Right atrium auricular region (tissue), 2 donors: ENCODE data around the gene LRRC23. TPM values are rescaled to one million over a fixed set of nuclear protein-coding genes. Genes with fewer than 3 reads are reported as not detected.

Experiments used
- DNase-seq: peaks from one replicate; pipeline ENCODE4 v3.0.0-alpha.2; 2019; ENCODE audit warnings: low spot score
- H3K27ac ChIP-seq, 2 donors: fragments of 200-600 bp; sonication (generic); 1 replicate in 1 of 2; 2 replicates in 1 of 2; pipeline ENCODE4 v1.5.1; 2016 to 2019
- H3K27me3 ChIP-seq, 2 donors: fragments of 200-600 bp; sonication (generic); one replicate each; pipeline versions ENCODE4 v1.5.1 to v1.6.0; 2017 to 2019
- H3K36me3 ChIP-seq: fragments of 200-600 bp; sonication (generic); one replicate; pipeline ENCODE4 v1.5.1; 2016
- H3K4me1 ChIP-seq, 2 donors: fragments of 200-600 bp; sonication (generic); one replicate each; pipeline versions ENCODE4 v1.5.1 to v1.6.0; 2017 to 2019
- H3K4me3 ChIP-seq, 2 donors: fragments of 200-600 bp; sonication (generic); 1 replicate in 1 of 2; 2 replicates in 1 of 2; pipeline ENCODE4 v1.5.1; 2017 to 2019; ENCODE audit warnings: mild to moderate bottlenecking in 1 of 2, moderate library complexity in 1 of 2
- H3K9me3 ChIP-seq, 2 donors: fragments of 200-600 bp; sonication (generic); one replicate each; pipeline ENCODE4 v1.5.1; 2019
- total RNA-seq, 2 donors: library from RNA; depleted of rRNA; stranded (reverse); fragments of >200 nt; gene quantifications; one replicate each; pipeline ENCODE4 v1.1.0, GENCODE V29; 2016
- TF ChIP-seq, protein P1 (sequence below), 2 donors: fragments of 200-600 bp; sonication (generic); IDR thresholded peaks; one replicate each; pipeline ENCODE4 v1.5.1; 2019; ENCODE audit warnings: antibody characterized with exemption in 2 of 2

LRRC23 gene, protein sequence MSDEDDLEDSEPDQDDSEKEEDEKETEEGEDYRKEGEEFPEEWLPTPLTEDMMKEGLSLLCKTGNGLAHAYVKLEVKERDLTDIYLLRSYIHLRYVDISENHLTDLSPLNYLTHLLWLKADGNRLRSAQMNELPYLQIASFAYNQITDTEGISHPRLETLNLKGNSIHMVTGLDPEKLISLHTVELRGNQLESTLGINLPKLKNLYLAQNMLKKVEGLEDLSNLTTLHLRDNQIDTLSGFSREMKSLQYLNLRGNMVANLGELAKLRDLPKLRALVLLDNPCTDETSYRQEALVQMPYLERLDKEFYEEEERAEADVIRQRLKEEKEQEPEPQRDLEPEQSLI
- 10 to 100 TPM in 1 of 2 donors, 1 to 10 TPM in 1; 8.4 to 15.6 TPM for total RNA-seq

DNA sequence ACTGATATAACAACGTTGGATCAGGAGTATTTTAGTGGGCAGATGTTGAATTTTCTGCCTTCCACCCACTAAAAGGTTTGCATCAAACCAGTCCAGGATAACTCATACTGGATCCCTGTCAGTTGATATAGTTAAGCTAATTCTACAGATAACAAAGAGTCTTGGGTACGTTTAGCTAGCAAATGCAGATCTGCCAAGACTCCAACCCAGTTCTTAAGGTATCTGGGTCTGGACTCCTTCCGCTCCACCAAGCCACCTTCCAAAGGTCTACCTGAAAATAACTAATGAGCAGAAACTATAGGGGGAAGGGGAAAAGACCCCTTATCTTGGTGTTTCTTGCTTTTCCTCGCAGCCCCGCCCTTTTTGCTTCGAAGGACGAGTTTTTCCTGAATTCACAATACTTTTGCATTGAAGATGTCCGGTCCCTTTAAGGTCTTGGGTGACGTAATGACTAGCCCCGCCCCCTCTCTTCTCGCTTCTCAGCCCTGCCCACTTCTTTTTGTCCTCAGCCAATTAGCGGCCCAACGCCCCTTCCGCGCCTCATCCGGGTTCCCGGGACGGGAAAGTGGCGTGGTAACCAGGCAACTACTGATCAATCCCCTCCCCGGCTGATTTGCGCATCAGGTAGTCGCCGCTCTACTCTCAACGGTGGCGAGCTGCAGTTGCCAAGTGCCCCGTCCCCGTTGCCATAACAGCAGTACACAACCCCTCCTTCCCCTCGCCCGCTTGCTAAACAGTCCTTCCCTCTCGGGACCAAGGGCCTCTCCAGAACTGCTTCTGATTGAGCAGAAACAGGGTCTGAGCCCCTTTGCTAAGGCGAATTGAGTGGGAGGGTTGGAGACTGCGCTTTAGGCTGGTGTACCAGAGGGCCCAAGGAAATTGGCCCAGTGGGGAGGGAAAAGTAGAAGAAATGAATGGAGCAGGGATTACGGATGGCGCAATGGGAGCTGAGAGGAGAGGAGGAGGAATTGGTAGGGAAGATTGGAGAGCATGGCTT lies at the start of gene LRRC23:
Gene LRRC23, plus strand, starts transcription at position 543 of the 997 bp plus-strand sequence. CDS start 812 bp downstream, outside the sequence.
- peaks cover 0 to 12% of the 10 kb centered on the region in 2 donors for H3K4me1 ChIP-seq
- TF ChIP-seq, protein P1, sequence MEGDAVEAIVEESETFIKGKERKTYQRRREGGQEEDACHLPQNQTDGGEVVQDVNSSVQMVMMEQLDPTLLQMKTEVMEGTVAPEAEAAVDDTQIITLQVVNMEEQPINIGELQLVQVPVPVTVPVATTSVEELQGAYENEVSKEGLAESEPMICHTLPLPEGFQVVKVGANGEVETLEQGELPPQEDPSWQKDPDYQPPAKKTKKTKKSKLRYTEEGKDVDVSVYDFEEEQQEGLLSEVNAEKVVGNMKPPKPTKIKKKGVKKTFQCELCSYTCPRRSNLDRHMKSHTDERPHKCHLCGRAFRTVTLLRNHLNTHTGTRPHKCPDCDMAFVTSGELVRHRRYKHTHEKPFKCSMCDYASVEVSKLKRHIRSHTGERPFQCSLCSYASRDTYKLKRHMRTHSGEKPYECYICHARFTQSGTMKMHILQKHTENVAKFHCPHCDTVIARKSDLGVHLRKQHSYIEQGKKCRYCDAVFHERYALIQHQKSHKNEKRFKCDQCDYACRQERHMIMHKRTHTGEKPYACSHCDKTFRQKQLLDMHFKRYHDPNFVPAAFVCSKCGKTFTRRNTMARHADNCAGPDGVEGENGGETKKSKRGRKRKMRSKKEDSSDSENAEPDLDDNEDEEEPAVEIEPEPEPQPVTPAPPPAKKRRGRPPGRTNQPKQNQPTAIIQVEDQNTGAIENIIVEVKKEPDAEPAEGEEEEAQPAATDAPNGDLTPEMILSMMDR (IDR thresholded peaks at IDR 0.05): no peak
- peak within 1 kb of the TSS; percentile 62 to 76 for H3K4me3 ChIP-seq
- H3K27ac ChIP-seq: peak within 1 kb of the TSS; percentile 78 to 84
- no peaks in the 10 kb centered on the region for H3K36me3 ChIP-seq
- no peaks in the 10 kb centered on the region for H3K27me3 ChIP-seq
- peak; percentile 98 for DNase-seq
- H3K9me3 ChIP-seq: no peaks in the 10 kb centered on the region

DNA sequence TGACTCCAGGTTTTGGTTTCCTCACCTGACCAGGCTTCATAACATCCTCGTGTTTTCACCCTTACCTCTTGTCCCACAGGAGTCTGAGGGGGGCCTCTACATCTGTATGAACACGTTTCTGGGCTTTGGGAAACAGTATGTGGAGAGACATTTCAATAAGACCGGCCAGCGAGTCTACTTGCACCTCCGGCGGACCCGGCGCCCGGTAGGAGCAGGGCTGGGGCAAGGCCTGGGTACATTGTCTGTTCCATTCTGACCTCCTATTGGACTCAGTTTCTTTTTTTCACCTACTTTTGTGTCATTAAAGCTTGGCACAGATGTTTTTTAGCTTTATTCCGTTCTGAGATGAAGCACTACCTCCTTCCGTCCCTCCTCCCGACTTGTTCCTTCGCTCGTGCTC lies 49.3 kb upstream of the LRRC23 start:
- no peak for DNase-seq
- H3K4me1 ChIP-seq: peaks cover 0 to 15% of the 10 kb centered on the region in 2 donors
- no peaks in the 10 kb centered on the region for H3K27me3 ChIP-seq
- TF ChIP-seq, protein P1 (IDR thresholded peaks at IDR 0.05): no peak
- H3K9me3 ChIP-seq: no peaks in the 10 kb centered on the region
- no peak overlapping the region for H3K4me3 ChIP-seq
- H3K27ac ChIP-seq: no peak overlapping the region
- peaks cover 45% of the 10 kb centered on the region for H3K36me3 ChIP-seq

DNA sequence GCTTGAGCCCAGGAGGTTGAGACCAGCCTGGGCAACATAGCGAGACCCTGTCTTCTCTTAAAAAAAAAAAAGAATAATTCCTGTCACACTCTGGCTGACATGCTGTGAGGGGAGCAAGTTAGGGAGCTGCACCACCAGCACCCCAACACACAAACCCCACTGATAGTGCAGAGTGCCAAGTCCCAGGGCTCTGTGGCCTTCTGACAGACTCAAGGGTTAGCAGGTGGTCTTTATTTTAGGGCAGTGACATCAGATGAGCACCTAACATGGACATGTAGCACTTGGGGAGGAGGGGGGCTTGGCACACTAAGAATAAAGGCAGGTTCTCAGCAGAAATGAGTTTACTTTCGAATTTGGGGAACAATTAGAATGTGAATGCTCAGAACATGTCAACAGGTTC lies 45.8 kb upstream of the LRRC23 start:
- no peak overlapping the region for H3K4me3 ChIP-seq
- no peak overlapping the region for H3K27ac ChIP-seq
- TF ChIP-seq, protein P1 (IDR thresholded peaks at IDR 0.05): no peak
- no peaks in the 10 kb centered on the region for H3K9me3 ChIP-seq
- no peaks in the 10 kb centered on the region for H3K4me1 ChIP-seq
- no peak for DNase-seq
- H3K27me3 ChIP-seq: no peaks in the 10 kb centered on the region
- peaks cover 79% of the 10 kb centered on the region for H3K36me3 ChIP-seq

DNA sequence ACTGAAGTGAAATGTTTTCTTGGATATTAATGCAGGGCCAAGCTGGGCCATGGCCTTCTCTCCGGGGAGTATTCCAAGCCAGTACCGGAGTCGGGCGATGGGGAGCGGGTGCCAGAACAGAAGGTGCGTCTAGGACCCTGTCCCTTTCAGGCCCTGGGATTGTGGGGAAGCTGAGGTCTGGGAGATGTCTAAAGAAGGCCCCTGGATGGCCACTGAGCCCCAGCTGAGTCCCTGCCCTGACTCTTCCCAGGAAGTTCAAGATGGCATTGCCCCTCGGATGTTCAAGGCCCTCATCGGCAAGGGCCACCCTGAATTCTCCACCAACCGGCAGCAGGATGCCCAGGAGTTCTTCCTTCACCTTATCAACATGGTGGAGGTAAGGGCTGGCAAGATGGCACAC lies 44.5 kb upstream of the LRRC23 start:
- Histone ChIP-seq H3K4me3 (no peak overlapping the region), H3K4me1 (no peaks in the 10 kb centered on the region), H3K27me3 (no peaks in the 10 kb centered on the region), H3K9me3 (no peaks in the 10 kb centered on the region), H3K36me3 (peaks cover 85% of the 10 kb centered on the region), H3K27ac (no peak overlapping the region)
- no peak for DNase-seq
- TF ChIP-seq, protein P1 (IDR thresholded peaks at IDR 0.05): no peak

DNA sequence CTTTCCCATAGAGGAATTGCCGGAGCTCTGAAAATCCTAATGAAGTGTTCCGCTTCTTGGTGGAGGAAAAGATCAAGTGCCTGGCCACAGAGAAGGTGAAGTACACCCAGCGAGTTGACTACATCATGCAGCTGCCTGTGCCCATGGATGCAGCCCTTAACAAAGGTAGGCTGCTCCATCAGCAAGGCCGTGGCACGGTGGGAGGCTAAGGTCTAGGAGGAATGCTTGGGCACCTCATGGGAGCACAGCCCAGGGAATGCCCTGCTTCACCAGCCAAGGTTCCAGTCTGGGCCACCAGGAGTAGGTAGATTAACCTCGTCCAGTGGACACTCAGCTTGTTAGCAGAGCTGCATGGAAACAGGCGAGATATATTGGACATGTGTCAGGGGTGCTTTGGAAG lies 43.7 kb upstream of the LRRC23 start:
- no peaks in the 10 kb centered on the region for H3K27me3 ChIP-seq
- peaks cover 84% of the 10 kb centered on the region for H3K36me3 ChIP-seq
- H3K27ac ChIP-seq: no peak overlapping the region
- H3K4me3 ChIP-seq: no peak overlapping the region
- TF ChIP-seq, protein P1 (IDR thresholded peaks at IDR 0.05): no peak
- no peaks in the 10 kb centered on the region for H3K9me3 ChIP-seq
- H3K4me1 ChIP-seq: no peaks in the 10 kb centered on the region
- DNase-seq: no peak
